Glomerular visceral epithelial cell (primary cell): ENCODE measurements around the gene MRPL9.

Source experiments
- DNase-seq: peaks from one replicate; pipeline ENCODE4 v3.0.0-alpha.2; 2016; ENCODE audit errors: extremely low spot score

MRPL9 gene

GRCh38 chr1:151762941-151763921 lies at the start of gene MRPL9:
Gene MRPL9 (minus strand): TSS chr1:151763496. CDS start chr1:151763479, 17 bp downstream.
- peak; percentile 80 for DNase-seq

- DNase-seq: no peak
Measured at GRCh38 chr1:151811181-151811580, 47.9 kb upstream of the MRPL9 start.

GRCh38 chr1:151809985-151810556 lies 46.8 kb upstream of the MRPL9 start:
- no peak for DNase-seq

GRCh38 chr1:151809290-151809984 lies 46.1 kb upstream of the MRPL9 start:
- DNase-seq: no peak

GRCh38 chr1:151807766-151808165 lies 44.5 kb upstream of the MRPL9 start:
- no peak for DNase-seq

- no peak for DNase-seq
Measured at GRCh38 chr1:151807131-151807530, 43.8 kb upstream of the MRPL9 start.

GRCh38 chr1:151806170-151806569 lies 42.9 kb upstream of the MRPL9 start:
- no peak for DNase-seq

GRCh38 chr1:151805066-151805820 lies 41.9 kb upstream of the MRPL9 start, which contains the start of gene LINGO4:
Gene LINGO4 (minus strand): TSS chr1:151805419. CDS start chr1:151802704, 2,715 bp downstream.
- no peak for DNase-seq

- no peak for DNase-seq
Measured at GRCh38 chr1:151803915-151804314, 40.6 kb upstream of the MRPL9 start.

- no peak for DNase-seq
Measured at GRCh38 chr1:151803164-151803563, 39.9 kb upstream of the MRPL9 start.

GRCh38 chr1:151802372-151802771 lies 39.1 kb upstream of the MRPL9 start:
- no peak for DNase-seq

GRCh38 chr1:151801846-151802245 lies 38.5 kb upstream of the MRPL9 start:
- DNase-seq: no peak

- DNase-seq: no peak
Measured at GRCh38 chr1:151801310-151801820, 38.1 kb upstream of the MRPL9 start.

- no peak for DNase-seq
Measured at GRCh38 chr1:151800830-151801229, 37.5 kb upstream of the MRPL9 start.

GRCh38 chr1:151799179-151800022 lies 36.1 kb upstream of the MRPL9 start:
- no peak for DNase-seq

- DNase-seq: no peak
Measured at GRCh38 chr1:151798571-151798970, 35.3 kb upstream of the MRPL9 start.

GRCh38 chr1:151790940-151791651 lies 27.8 kb upstream of the MRPL9 start:
- DNase-seq: peak; percentile 24

GRCh38 chr1:151790071-151790939 lies 27.0 kb upstream of the MRPL9 start, which contains the start of gene TDRKH:
Gene TDRKH (minus strand): TSS chr1:151790500. CDS start chr1:151783022, 7,478 bp downstream.
- peak; percentile 100 for DNase-seq

- DNase-seq: no peak
Measured at GRCh38 chr1:151787689-151788088, 24.4 kb upstream of the MRPL9 start.
